ENCODE data around the gene CA6. TPM values are rescaled to one million over a fixed set of nuclear protein-coding genes. Genes with fewer than 3 reads are reported as not detected.
"Not testable (repeated sequence)": the region's sequence is repeated elsewhere in the genome, so short reads cannot be mapped to it uniquely, and the experiment has no call there.

Gene CA6
- total RNA-seq, 3 donors from 2014 or later (not counting 1 experiment from before 2014, with no cell fraction given), result not detected

- Mint-ChIP-seq H3K4me3 (no peak overlapping the region), H3K36me3 (no peaks in the 10 kb centered on the region), H3K27me3 (ENCODE audit: low read depth in 2 of 2) (no peaks in the 10 kb centered on the region), H3K9me3 (no peaks in the 10 kb centered on the region), H3K27ac (no peak overlapping the region), H3K4me1 (no peaks in the 10 kb centered on the region)
- TF ChIP-seq CTCF (IDR thresholded peaks at IDR 0.05), result no peak
- H3K27me3 ChIP-seq (ENCODE audit: control insufficient read depth, insufficient read depth, low read length), result no peaks in the 10 kb centered on the region
- intact Hi-C loops (cut with micrococcal nuclease), result no loop called here
- no peaks in the 10 kb centered on the region for H3K36me3 ChIP-seq (ENCODE audit: control insufficient read depth, insufficient read depth, low read length)
- DNase-seq (no peak), ATAC-seq (no peak)
- H3K27ac ChIP-seq (ENCODE audit: low read length), result no peak overlapping the region
- no peaks in the 10 kb centered on the region for H3K4me1 ChIP-seq (ENCODE audit: control insufficient read depth, insufficient read depth, low read length)
- WGBS (ENCODE audit: insufficient coverage), result 97% methylated on average over 7 of the region's 7 CpGs
- no peaks in the 10 kb centered on the region for H3K9me3 ChIP-seq (ENCODE audit: control insufficient read depth, insufficient read depth, low read length)
- no peak overlapping the region for H3K4me3 ChIP-seq (ENCODE audit: low read length)
Observed at GRCh38 chr1:8914466-8914865, 31.2 kb upstream of the CA6 start.

GRCh38 chr1:8915446-8915845 lies 30.2 kb upstream of the CA6 start:
- no peak overlapping the region for H3K27ac Mint-ChIP-seq
- no peak overlapping the region for H3K27ac ChIP-seq (ENCODE audit: low read length)
- intact Hi-C loops (cut with micrococcal nuclease), result loop anchor here (5.0 kb wide), 1 partner anchor 92 kb away; no protein-coding TSS in a partner anchor
- WGBS (ENCODE audit: insufficient coverage), result 88% methylated on average over 2 of the region's 3 CpGs
- H3K4me1 Mint-ChIP-seq, result no peaks in the 10 kb centered on the region
- no peak overlapping the region for H3K4me3 ChIP-seq (ENCODE audit: low read length)
- no peaks in the 10 kb centered on the region for H3K4me1 ChIP-seq (ENCODE audit: control insufficient read depth, insufficient read depth, low read length)
- ATAC-seq, result no peak
- no peak overlapping the region for H3K4me3 Mint-ChIP-seq
- no peaks in the 10 kb centered on the region for H3K36me3 ChIP-seq (ENCODE audit: control insufficient read depth, insufficient read depth, low read length)
- no peaks in the 10 kb centered on the region for H3K36me3 Mint-ChIP-seq
- no peaks in the 10 kb centered on the region for H3K9me3 Mint-ChIP-seq
- H3K27me3 ChIP-seq (ENCODE audit: control insufficient read depth, insufficient read depth, low read length), result no peaks in the 10 kb centered on the region
- TF ChIP-seq CTCF (IDR thresholded peaks at IDR 0.05), result no peak
- H3K27me3 Mint-ChIP-seq (ENCODE audit: low read depth in 2 of 2), result no peaks in the 10 kb centered on the region
- no peaks in the 10 kb centered on the region for H3K9me3 ChIP-seq (ENCODE audit: control insufficient read depth, insufficient read depth, low read length)
- DNase-seq, result no peak

- DNase-seq; H3K9me3 Mint-ChIP-seq; H3K4me3 Mint-ChIP-seq; H3K27me3 Mint-ChIP-seq (ENCODE audit: low read depth in 2 of 2); H3K9me3 ChIP-seq (ENCODE audit: control insufficient read depth, insufficient read depth, low read length); H3K4me1 ChIP-seq (ENCODE audit: control insufficient read depth, insufficient read depth, low read length); H3K4me3 ChIP-seq (ENCODE audit: low read length); ATAC-seq; H3K36me3 ChIP-seq (ENCODE audit: control insufficient read depth, insufficient read depth, low read length); H3K36me3 Mint-ChIP-seq; H3K27me3 ChIP-seq (ENCODE audit: control insufficient read depth, insufficient read depth, low read length); H3K27ac Mint-ChIP-seq; H3K27ac ChIP-seq (ENCODE audit: low read length): not testable (repeated sequence)
- WGBS (ENCODE audit: insufficient coverage), result 89% methylated on average over 10 of the region's 10 CpGs
- H3K4me1 Mint-ChIP-seq, result peaks cover 12 to 17% of the 10 kb centered on the region in 2 donors
- intact Hi-C loops (cut with micrococcal nuclease), result loop anchor here (5.0 kb wide), 1 partner anchor 90 kb away; no protein-coding TSS in a partner anchor
Observed at GRCh38 chr1:8917536-8917935, 28.1 kb upstream of the CA6 start.

GRCh38 chr1:8922962-8923361 lies 22.7 kb upstream of the CA6 start:
- H3K9me3 ChIP-seq (ENCODE audit: control insufficient read depth, insufficient read depth, low read length), result no peaks in the 10 kb centered on the region
- H3K36me3 ChIP-seq (ENCODE audit: control insufficient read depth, insufficient read depth, low read length), result no peaks in the 10 kb centered on the region
- no peak for TF ChIP-seq CTCF (IDR thresholded peaks at IDR 0.05)
- Mint-ChIP-seq H3K27me3 (ENCODE audit: low read depth in 2 of 2) (no peaks in the 10 kb centered on the region), H3K9me3 (no peaks in the 10 kb centered on the region), H3K4me3 (no peak overlapping the region), H3K36me3 (no peaks in the 10 kb centered on the region), H3K27ac (no peak overlapping the region), H3K4me1 (peaks cover 12 to 17% of the 10 kb centered on the region in 2 donors)
- H3K27ac ChIP-seq (ENCODE audit: low read length), result no peak overlapping the region
- no peak overlapping the region for H3K4me3 ChIP-seq (ENCODE audit: low read length)
- 93% methylated on average over 9 of the region's 9 CpGs for WGBS (ENCODE audit: insufficient coverage)
- peaks cover 8% of the 10 kb centered on the region for H3K4me1 ChIP-seq (ENCODE audit: control insufficient read depth, insufficient read depth, low read length)
- DNase-seq (no peak), ATAC-seq (no peak)
- intact Hi-C loops (cut with micrococcal nuclease), result no loop called here
- no peaks in the 10 kb centered on the region for H3K27me3 ChIP-seq (ENCODE audit: control insufficient read depth, insufficient read depth, low read length)

Data from natural killer cell (primary cell).